ENCODE results near the gene DIRAS2.

Gene DIRAS2

DNA sequence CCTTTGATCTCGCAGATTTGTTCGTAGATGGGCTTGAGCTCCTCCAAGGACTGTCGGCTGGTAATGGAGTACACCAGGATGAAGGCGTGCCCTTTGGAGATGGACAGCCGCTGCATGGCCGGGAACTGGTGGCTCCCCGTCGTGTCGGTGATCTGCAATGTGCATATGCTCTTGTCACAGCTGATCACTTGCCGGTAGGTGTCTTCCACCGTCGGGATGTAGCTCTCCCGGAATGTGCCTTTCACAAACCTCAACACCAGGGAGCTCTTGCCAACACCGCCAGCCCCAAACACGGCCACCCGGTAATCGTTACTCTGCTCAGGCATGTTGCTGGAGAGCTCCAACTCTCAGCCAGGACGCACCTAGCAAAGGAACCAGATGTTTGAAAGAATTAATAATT lies 29.1 kb downstream of the DIRAS2 start:
- no peak for DNase-seq (ENCODE audit: low spot score)
- TF ChIP-seq, protein P1, sequence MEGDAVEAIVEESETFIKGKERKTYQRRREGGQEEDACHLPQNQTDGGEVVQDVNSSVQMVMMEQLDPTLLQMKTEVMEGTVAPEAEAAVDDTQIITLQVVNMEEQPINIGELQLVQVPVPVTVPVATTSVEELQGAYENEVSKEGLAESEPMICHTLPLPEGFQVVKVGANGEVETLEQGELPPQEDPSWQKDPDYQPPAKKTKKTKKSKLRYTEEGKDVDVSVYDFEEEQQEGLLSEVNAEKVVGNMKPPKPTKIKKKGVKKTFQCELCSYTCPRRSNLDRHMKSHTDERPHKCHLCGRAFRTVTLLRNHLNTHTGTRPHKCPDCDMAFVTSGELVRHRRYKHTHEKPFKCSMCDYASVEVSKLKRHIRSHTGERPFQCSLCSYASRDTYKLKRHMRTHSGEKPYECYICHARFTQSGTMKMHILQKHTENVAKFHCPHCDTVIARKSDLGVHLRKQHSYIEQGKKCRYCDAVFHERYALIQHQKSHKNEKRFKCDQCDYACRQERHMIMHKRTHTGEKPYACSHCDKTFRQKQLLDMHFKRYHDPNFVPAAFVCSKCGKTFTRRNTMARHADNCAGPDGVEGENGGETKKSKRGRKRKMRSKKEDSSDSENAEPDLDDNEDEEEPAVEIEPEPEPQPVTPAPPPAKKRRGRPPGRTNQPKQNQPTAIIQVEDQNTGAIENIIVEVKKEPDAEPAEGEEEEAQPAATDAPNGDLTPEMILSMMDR (IDR thresholded peaks at IDR 0.05; ENCODE audit: extremely low read depth, missing control alignments), result no peak

DNA sequence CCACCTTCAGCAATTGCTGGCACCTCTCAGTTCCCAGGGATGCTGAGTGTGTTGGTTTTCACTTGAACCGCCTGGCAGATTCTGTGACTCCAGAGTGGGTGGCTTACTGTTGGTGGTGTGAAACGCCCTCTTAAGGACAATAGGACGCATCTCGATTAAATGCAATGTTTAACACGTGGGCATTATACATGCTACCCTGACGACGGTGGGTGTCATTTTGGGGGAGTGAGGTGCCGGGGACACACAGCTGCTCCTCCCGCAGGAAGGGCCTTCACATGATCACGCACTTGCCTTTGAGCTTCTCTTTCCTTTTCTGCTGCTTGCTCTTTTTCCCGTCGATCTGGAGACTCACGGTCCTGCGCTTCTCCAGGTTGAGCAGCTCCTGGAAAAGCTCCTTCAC lies 29.7 kb downstream of the DIRAS2 start:
- TF ChIP-seq, protein P1 (IDR thresholded peaks at IDR 0.05; ENCODE audit: extremely low read depth, missing control alignments), result no peak
- no peak for DNase-seq (ENCODE audit: low spot score)

DNA sequence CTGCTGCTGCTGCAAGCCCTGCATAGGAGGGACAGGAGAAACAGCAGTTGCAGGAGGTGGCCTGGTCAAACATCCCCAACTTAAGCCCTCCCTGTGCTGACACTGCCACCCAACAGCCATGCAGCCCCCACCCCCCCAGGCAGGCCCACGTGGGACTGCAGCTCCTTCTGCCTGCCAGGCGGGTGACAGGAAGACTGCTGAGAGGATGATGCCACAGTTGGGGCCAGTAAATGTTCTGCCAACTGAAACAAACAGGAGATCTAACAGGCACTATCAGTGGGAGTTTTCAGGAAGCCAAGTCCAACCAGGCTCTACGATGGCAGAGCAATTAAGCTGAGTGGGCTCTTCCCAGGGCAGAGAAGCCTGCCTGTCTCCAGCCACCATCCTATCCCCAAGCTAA lies 31.1 kb downstream of the DIRAS2 start:
- TF ChIP-seq, protein P1 (IDR thresholded peaks at IDR 0.05; ENCODE audit: extremely low read depth, missing control alignments), result no peak
- no peak for DNase-seq (ENCODE audit: low spot score)

DNA sequence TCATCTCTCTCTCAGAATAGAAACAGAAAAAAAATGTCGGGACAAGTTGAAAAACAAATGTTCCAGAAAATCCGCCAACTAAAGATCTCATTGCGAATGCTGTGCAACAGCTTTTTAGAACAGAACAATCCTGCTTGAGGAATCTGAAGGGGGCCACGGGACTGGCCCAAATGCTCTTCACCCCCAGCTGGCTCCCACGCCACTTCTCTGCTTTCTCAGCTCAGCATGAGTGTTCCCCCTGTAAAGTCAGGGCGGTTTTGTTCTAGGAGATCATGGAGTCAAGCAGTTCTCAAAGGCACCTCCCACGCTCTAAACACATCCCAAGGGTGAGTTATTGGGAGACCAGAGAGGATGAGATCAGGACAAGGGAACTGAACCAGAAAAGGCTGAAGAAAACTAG lies 31.5 kb downstream of the DIRAS2 start:
- TF ChIP-seq, protein P1 (IDR thresholded peaks at IDR 0.05; ENCODE audit: extremely low read depth, missing control alignments), result no peak
- no peak for DNase-seq (ENCODE audit: low spot score)

DNA sequence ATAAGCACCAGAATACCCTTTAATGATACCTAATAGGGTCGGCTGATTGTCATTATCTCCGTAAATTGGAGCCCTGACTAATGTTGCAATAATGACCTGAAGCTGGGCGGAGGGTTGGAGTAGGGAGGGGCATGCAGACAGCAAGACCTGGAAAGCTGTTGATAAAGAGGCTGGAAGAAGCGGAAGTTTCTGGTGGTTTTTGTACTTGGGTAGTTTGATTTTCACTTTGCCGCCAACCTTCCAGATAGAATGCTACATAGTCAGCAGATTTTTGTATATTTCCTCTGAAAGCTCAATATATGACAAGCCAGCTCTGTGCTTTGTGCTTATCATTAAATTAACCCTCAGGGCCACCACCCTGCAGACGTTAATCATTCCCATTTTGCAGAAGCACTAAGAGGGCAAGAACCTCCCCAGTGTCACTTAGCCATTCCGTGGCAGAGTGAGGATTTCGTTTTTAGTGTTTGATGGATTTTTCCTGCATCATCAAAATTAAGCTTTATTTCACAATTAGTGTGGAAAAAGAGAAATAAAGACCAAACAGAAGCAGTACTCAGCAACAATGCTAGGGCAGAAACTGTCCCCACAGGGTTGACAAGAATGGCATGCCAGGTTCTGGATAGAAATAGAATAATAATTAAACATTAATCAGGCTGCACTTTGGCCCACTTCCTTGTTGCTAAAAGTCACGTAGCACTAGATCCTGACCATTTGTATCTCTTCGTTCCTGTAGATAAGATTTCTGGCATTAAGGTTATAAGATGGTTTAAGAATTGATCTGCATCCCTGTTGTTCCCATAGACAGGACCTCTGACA lies 34.7 kb downstream of the DIRAS2 start:
- DNase-seq (ENCODE audit: low spot score), result no peak
- TF ChIP-seq, protein P1 (IDR thresholded peaks at IDR 0.05; ENCODE audit: extremely low read depth, missing control alignments), result no peak

DNA sequence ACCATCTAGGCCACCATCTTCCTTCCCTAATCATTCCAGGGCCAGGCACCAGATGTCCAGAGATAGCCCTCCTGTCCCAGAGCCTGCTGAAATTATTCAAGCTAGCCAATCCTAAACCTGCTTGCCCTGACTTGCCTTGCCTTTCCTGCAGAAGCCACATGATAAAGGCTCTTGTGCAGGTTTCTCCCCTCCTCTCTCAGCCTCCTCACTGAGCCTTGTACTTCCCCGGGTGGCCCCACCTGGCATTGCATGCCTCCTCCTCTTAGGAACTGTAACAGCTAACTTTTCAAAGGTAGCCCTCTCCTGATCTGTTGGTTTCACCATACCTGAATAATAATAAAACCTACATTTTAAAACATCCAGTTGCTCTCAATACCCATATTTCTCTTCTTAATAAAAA lies 42.6 kb downstream of the DIRAS2 start:
- no peak for DNase-seq (ENCODE audit: low spot score)
- TF ChIP-seq, protein P1 (IDR thresholded peaks at IDR 0.05; ENCODE audit: extremely low read depth, missing control alignments), result no peak

DNA sequence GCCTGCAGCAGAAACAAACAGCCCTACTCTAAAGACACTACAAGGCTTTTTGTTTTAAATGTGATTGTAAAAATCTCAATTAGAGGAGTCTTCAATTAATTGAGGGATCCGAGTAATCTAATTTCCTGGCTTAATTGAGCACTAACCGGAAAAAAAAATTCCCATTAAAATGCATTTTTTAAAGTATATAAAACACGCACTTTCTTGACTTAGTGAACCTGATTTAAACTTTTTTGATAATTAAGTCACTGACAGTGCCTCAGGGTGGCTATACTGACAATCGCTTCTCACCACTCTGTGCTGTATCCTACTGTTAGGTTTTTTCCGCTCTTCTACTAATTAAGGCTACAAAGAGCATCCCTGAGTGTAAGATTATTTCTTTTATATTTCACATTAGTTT lies 44.4 kb downstream of the DIRAS2 start:
- TF ChIP-seq, protein P1 (IDR thresholded peaks at IDR 0.05; ENCODE audit: extremely low read depth, missing control alignments), result no peak

More for the DNA sequence above, 44.4 kb downstream of the DIRAS2 start:
- no peak for DNase-seq (ENCODE audit: low spot score)

All from GM20000 (cell line).